ENCODE results near the gene MRPL53.
"Not testable (repeated sequence)": the region's sequence is repeated elsewhere in the genome, so short reads cannot be mapped to it uniquely, and the experiment has no call there.

Gene MRPL53

GRCh38 chr2:74493546-74493945 lies 21.1 kb upstream of the MRPL53 start:
- ChIA-PET CTCF (no interaction called here), POLR2A (interaction anchor here (1.0 to 1.7 kb wide), 5 partner anchors 10 to 28 kb away, joined by 4 read pairs; partner anchors contain the start of genes MRPL53 and PCGF1)
- TF ChIP-seq, protein P1, sequence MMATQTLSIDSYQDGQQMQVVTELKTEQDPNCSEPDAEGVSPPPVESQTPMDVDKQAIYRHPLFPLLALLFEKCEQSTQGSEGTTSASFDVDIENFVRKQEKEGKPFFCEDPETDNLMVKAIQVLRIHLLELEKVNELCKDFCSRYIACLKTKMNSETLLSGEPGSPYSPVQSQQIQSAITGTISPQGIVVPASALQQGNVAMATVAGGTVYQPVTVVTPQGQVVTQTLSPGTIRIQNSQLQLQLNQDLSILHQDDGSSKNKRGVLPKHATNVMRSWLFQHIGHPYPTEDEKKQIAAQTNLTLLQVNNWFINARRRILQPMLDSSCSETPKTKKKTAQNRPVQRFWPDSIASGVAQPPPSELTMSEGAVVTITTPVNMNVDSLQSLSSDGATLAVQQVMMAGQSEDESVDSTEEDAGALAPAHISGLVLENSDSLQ (IDR thresholded peaks at IDR 0.05) = no peak
- TF ChIP-seq FOXA1 (IDR thresholded peaks at IDR 0.05) (no peak), HDGF (IDR thresholded peaks at IDR 0.05; ENCODE audit: borderline replicate concordance) (no peak), ELF4 (IDR thresholded peaks at IDR 0.05) (no peak), LEF1 (IDR thresholded peaks at IDR 0.05; ENCODE audit: borderline replicate concordance) (no peak), SUZ12 (IDR thresholded peaks at IDR 0.05) (no peak), ZNF384 (IDR thresholded peaks at IDR 0.05) (no peak), FOXK2 (IDR thresholded peaks at IDR 0.05) (no peak), SP1 (IDR thresholded peaks at IDR 0.05) (no peak), BHLHE40 (IDR thresholded peaks at IDR 0.05; ENCODE audit: borderline replicate concordance) (no peak), TARDBP (IDR thresholded peaks at IDR 0.05) (no peak), CTBP1 (IDR thresholded peaks at IDR 0.05; ENCODE audit: borderline replicate concordance) (no peak), ARNT (IDR thresholded peaks at IDR 0.05) (no peak), L3MBTL2 (conservative IDR thresholded peaks at IDR 0.05) (no peak), FOXM1 (IDR thresholded peaks at IDR 0.05; ENCODE audit: borderline replicate concordance) (no peak), NFRKB (IDR thresholded peaks at IDR 0.05) (no peak)
- no peak for DNase-seq (ENCODE audit: extremely low spot score)

DNA sequence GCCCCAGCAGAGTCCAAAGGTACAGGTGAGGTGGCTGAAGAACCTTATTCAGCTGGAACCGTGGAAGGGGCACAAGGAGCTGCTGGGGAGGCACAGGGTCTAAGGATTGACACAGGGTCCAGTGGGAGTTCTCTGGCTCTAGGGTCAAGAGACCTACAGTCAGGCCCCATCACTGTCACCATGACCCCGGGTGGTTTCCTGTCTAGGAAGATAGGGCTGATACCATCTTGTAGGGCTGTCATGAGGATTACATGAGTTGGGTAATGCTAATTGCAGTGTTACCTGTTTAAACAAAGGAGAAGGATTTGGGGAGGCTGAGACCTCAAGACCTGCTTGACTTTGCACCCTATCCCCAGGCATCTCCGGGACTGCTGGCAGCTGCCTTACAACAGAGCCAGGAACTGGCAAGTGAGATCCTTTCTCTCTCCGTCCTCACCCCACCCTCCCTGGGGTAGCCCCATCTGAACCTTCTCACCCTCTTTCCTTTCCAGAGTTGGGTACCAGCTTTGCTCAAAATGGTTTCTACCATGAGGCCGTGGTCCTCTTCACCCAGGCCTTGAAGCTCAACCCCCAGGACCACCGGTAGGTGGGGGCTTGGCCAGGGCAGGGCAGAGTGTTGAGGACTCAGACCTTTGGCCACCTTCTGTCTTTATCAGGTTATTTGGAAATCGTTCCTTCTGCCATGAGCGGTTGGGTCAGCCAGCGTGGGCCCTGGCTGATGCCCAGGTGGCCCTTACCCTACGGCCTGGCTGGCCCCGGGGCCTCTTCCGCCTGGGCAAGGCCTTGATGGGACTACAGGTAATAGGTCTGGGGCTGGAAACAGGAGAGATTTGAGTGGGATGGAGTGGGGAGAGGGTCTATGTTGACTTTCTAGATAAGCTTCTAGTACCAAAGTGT lies 19.4 kb upstream of the MRPL53 start:
- no peak for DNase-seq (ENCODE audit: extremely low spot score)
- CTCF ChIA-PET = no interaction called here

DNA sequence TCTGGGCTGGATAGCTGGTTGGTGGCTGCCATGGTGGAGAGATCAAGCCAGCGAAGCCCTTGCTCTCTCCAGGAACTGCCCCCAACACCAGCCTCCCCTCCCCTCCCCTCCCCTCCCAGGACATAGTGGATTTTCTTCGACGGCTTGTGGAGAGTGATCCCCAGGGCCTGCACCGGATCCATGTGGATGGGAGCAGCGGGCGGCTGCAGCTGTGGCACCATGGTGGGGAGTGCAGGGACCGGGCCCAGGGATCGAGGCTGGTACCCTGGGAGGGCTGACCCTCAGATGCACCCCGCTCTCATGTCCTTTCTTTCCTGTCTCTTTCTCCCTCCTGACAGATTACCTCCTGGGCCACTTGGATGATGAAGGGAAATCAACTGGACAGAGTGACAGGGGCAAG lies 17.4 kb upstream of the MRPL53 start:
- ChIA-PET CTCF (interaction anchor here (0.8 kb wide), 1 partner anchor 107 kb away, joined by 3 read pairs; no protein-coding TSS in a partner anchor), POLR2A (interaction anchor here (1.1 kb wide), 1 partner anchor 17 kb away, joined by 4 read pairs; the partner anchor contains the start of gene PCGF1)
- TF ChIP-seq SP1 (IDR thresholded peaks at IDR 0.05) (no peak), FOXM1 (IDR thresholded peaks at IDR 0.05; ENCODE audit: borderline replicate concordance) (no peak), FOXK2 (IDR thresholded peaks at IDR 0.05) (no peak), LEF1 (IDR thresholded peaks at IDR 0.05; ENCODE audit: borderline replicate concordance) (no peak), ARNT (IDR thresholded peaks at IDR 0.05) (no peak), ELF4 (IDR thresholded peaks at IDR 0.05) (no peak), BHLHE40 (IDR thresholded peaks at IDR 0.05; ENCODE audit: borderline replicate concordance) (no peak), HDGF (IDR thresholded peaks at IDR 0.05; ENCODE audit: borderline replicate concordance) (no peak), TARDBP (IDR thresholded peaks at IDR 0.05) (no peak), ZNF384 (IDR thresholded peaks at IDR 0.05) (no peak), FOXA1 (IDR thresholded peaks at IDR 0.05) (no peak), L3MBTL2 (conservative IDR thresholded peaks at IDR 0.05) (no peak), NFRKB (IDR thresholded peaks at IDR 0.05) (no peak), CTBP1 (IDR thresholded peaks at IDR 0.05; ENCODE audit: borderline replicate concordance) (no peak), SUZ12 (IDR thresholded peaks at IDR 0.05) (no peak)
- TF ChIP-seq, protein P1 (IDR thresholded peaks at IDR 0.05) = no peak
- no peak for DNase-seq (ENCODE audit: extremely low spot score)

More for the DNA sequence above, 19.4 kb upstream of the MRPL53 start:
- POLR2A ChIA-PET = no interaction called here
- no peak for TF ChIP-seq ZNF384 (IDR thresholded peaks at IDR 0.05)
- TF ChIP-seq HDGF (IDR thresholded peaks at IDR 0.05; ENCODE audit: borderline replicate concordance) = no peak
- no peak for TF ChIP-seq FOXM1 (IDR thresholded peaks at IDR 0.05; ENCODE audit: borderline replicate concordance)
- TF ChIP-seq LEF1 (IDR thresholded peaks at IDR 0.05; ENCODE audit: borderline replicate concordance) = no peak
- no peak for TF ChIP-seq ARNT (IDR thresholded peaks at IDR 0.05)
- TF ChIP-seq SP1 (IDR thresholded peaks at IDR 0.05) = no peak
- TF ChIP-seq TARDBP (IDR thresholded peaks at IDR 0.05) = no peak
- no peak for TF ChIP-seq FOXK2 (IDR thresholded peaks at IDR 0.05)

DNA sequence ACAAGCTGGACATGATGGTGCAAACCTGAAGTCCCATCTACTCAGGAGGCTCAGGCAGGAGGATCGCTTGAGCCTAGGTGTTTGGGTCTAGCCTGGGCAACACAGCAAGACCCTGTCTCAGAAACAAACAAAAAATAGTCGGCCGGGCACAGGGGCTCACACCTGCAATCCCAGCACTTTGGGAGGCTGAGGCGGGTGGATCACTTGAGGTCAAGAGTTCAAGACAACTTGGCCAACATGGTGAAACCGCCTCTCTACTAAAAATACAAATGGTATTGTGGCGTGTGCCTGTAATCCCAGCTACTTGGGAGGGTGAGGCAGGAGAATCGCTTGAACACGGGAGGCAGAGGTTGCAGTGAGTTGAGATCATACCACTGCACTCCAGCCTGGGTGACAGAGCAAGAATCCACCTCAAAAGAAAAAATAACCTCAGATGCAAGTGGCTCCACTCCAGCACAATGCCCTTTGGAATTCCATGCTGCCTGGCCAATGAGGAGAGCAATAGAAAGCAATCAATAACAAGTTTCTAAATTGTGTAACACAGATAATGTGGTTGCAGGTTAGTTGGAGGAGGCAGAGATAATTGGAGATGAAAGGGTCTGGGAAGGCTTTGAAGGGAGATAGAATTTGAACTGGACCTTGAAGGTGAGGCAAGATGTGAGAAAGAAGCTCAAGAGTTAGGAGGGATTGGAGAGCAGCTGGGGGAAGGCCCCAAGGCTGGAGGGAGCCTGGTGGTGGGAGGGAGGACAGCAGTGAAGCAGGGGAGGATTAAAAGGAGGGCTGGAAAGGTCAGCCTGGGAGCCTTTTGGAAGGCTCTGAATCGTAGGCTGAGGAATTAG lies 16.4 kb upstream of the MRPL53 start:
- ChIA-PET POLR2A (interaction anchor here (1.1 kb wide), 1 partner anchor 18 kb away, joined by 4 read pairs; the partner anchor contains the start of gene PCGF1), CTCF (no interaction called here)
- TF ChIP-seq HDGF (IDR thresholded peaks at IDR 0.05; ENCODE audit: borderline replicate concordance) (no peak), L3MBTL2 (conservative IDR thresholded peaks at IDR 0.05) (no peak), NFRKB (IDR thresholded peaks at IDR 0.05) (no peak), CTBP1 (IDR thresholded peaks at IDR 0.05; ENCODE audit: borderline replicate concordance) (no peak)
- no peak for DNase-seq (ENCODE audit: extremely low spot score)

- CTCF ChIA-PET = no interaction called here
- POLR2A ChIA-PET = no interaction called here
- DNase-seq (ENCODE audit: extremely low spot score) = no peak
- no peak for TF ChIP-seq TARDBP (IDR thresholded peaks at IDR 0.05)
- TF ChIP-seq ELF4 (IDR thresholded peaks at IDR 0.05) = no peak
- no peak for TF ChIP-seq FOXA1 (IDR thresholded peaks at IDR 0.05)
- TF ChIP-seq FOXK2 (IDR thresholded peaks at IDR 0.05) = no peak
- no peak for TF ChIP-seq FOXM1 (IDR thresholded peaks at IDR 0.05; ENCODE audit: borderline replicate concordance)
- TF ChIP-seq BHLHE40 (IDR thresholded peaks at IDR 0.05; ENCODE audit: borderline replicate concordance) = no peak
These were observed 13.7 kb upstream of the MRPL53 start for GRCh38 chr2:74486141-74486540.

DNA sequence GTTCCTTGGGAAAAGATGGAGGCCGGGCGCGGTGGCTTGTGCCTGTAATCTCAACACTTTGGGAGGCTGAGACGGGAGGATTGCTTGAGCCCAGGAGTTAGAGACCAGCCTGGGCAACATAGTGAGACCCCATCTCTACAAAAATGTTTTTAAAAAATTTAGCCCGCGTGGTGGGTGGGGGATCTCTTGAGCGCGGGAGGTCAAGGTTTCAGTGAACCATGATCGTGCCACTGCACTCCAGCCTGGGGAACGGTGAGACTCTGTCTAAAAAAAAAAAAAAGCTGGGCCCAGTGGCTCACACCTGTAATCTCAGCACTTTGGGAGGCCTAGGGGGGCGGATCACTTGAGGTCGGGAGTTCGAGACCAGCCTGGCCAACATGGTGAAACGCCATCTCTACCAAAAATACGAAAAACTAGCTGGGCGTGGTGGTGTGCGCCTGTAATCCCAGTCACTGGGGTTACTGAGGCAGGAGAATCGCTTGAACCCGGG lies 11.2 kb upstream of the MRPL53 start:
- DNase-seq (ENCODE audit: extremely low spot score) = not testable (repeated sequence)
- POLR2A ChIA-PET = interaction anchor here (0.8 to 4.1 kb wide), 8 partner anchors 11 to 105 kb away, joined by 5 to 46 read pairs (median 16); partner anchors contain the start of genes AUP1, HTRA2, MRPL53 and PCGF1
- CTCF ChIA-PET = interaction anchor here (0.9 to 1.2 kb wide), 3 partner anchors 25 to 48 kb away, joined by 3 to 5 read pairs (median 3); partner anchors contain the start of gene WBP1
